HUDEP-2 (cell line): ENCODE results near the gene SPAG4.
A peak's percentile ranks its signal among the peaks of the same experiment; 100 is the strongest.

ENCODE experiments used
- DNase-seq, 76 experiments: peaks; one replicate each; lab custom pipeline; 2025; ENCODE audit not compliant: unreplicated experiment in 76 of 76; lab: John Stamatoyannopoulos, UW

The SPAG4 gene

GRCh38 chr20:35619196-35620095 lies 3.8 kb downstream of the SPAG4 start:
- DNase-seq: peak in 59 of 76 experiments; percentile 18 to 84 (median 58)

- DNase-seq: no peak
Observed at GRCh38 chr20:35620818-35621559, 5.4 kb downstream of the SPAG4 start.

- DNase-seq: no peak
Observed at GRCh38 chr20:35621560-35621946, 5.9 kb downstream of the SPAG4 start.

GRCh38 chr20:35625584-35626385 lies 10.2 kb downstream of the SPAG4 start:
- no peak for DNase-seq

- no peak for DNase-seq
Observed at GRCh38 chr20:35626386-35627001, 10.9 kb downstream of the SPAG4 start.

- no peak for DNase-seq
Observed at GRCh38 chr20:35627121-35627520, 11.5 kb downstream of the SPAG4 start.

GRCh38 chr20:35629427-35630145 lies 14.0 kb downstream of the SPAG4 start:
- DNase-seq: no peak

GRCh38 chr20:35630636-35631035 lies 15.0 kb downstream of the SPAG4 start:
- DNase-seq: no peak

GRCh38 chr20:35632539-35633115 lies 17.0 kb downstream of the SPAG4 start:
- no peak for DNase-seq

GRCh38 chr20:35635652-35636051 lies 20.0 kb downstream of the SPAG4 start:
- no peak for DNase-seq

GRCh38 chr20:35636095-35636494 lies 20.5 kb downstream of the SPAG4 start:
- DNase-seq: no peak

- DNase-seq: no peak
Observed at GRCh38 chr20:35637276-35637675, 21.6 kb downstream of the SPAG4 start.

- no peak for DNase-seq
Observed at GRCh38 chr20:35638751-35639150, 23.1 kb downstream of the SPAG4 start.

- peak in 4 of 76 experiments; percentile 7 to 45 (median 16) for DNase-seq
Observed at GRCh38 chr20:35640724-35641123, 25.1 kb downstream of the SPAG4 start.

- no peak for DNase-seq
Observed at GRCh38 chr20:35641743-35642142, 26.1 kb downstream of the SPAG4 start.

GRCh38 chr20:35643045-35643444 lies 27.4 kb downstream of the SPAG4 start:
- DNase-seq: no peak

- no peak for DNase-seq
Observed at GRCh38 chr20:35644806-35645205, 29.2 kb downstream of the SPAG4 start.

- DNase-seq: no peak
Observed at GRCh38 chr20:35648836-35649235, 33.2 kb downstream of the SPAG4 start.

GRCh38 chr20:35650632-35651031 lies 35.0 kb downstream of the SPAG4 start:
- no peak for DNase-seq

GRCh38 chr20:35651958-35652357 lies 36.3 kb downstream of the SPAG4 start:
- DNase-seq: no peak
